Fibroblast of skin of left biceps (primary cell): Measurements from ENCODE around the gene ATXN2L.
"Not testable (repeated sequence)": the region's sequence is repeated elsewhere in the genome, so short reads cannot be mapped to it uniquely, and the experiment has no call there.

Experiments used
- DNase-seq, 2 experiments: peaks; one replicate each; pipeline ENCODE4 v3.0.0-alpha.2; 2013; ENCODE audit warnings: low read depth in 2 of 2

The ATXN2L gene, protein sequence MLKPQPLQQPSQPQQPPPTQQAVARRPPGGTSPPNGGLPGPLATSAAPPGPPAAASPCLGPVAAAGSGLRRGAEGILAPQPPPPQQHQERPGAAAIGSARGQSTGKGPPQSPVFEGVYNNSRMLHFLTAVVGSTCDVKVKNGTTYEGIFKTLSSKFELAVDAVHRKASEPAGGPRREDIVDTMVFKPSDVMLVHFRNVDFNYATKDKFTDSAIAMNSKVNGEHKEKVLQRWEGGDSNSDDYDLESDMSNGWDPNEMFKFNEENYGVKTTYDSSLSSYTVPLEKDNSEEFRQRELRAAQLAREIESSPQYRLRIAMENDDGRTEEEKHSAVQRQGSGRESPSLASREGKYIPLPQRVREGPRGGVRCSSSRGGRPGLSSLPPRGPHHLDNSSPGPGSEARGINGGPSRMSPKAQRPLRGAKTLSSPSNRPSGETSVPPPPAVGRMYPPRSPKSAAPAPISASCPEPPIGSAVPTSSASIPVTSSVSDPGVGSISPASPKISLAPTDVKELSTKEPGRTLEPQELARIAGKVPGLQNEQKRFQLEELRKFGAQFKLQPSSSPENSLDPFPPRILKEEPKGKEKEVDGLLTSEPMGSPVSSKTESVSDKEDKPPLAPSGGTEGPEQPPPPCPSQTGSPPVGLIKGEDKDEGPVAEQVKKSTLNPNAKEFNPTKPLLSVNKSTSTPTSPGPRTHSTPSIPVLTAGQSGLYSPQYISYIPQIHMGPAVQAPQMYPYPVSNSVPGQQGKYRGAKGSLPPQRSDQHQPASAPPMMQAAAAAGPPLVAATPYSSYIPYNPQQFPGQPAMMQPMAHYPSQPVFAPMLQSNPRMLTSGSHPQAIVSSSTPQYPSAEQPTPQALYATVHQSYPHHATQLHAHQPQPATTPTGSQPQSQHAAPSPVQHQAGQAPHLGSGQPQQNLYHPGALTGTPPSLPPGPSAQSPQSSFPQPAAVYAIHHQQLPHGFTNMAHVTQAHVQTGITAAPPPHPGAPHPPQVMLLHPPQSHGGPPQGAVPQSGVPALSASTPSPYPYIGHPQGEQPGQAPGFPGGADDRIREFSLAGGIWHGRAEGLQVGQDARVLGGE

DNA sequence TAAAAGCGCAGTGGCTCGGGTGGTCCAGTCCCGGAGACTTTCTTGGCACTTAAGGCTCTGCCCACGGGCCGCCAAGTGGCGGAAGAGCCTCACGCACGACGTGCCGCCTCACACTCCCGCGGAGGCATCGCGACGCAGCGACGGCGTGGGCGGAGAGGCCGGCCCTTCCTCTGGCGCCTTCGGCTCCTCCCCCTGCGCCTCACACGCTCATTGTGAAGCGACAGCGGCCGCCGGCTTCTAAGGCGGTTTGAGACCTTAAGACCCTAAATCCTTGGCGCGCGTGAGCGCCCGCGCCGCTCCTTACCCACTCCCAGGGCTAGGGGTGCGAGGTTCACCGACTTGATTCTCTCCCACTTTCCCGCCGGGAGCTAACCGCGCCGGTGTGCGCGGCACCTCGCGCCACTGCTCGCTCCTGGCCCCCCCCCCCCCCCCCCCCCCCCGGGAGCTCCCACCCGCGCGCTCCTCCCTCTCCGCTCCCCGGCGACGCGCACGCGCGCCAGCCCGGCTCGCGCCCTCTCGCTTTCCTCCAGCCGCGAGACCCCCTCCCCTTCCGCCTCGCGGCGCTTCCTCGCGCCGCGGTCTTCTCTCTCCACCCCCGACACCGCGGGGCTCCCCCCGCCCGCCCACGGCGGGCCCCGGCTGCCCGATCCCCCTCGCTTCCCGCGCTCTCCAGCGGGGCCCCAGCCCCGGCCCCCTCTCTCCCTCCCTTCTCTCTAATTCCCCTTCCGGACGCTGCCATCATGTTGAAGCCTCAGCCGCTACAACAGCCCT lies at the start of gene ATXN2L:
TSS of gene ATXN2L (plus strand) at position 480 of the 771 bp plus-strand sequence. CDS start at position 741, 261 bp downstream.
- DNase-seq = peak; percentile 91 to 92

DNA sequence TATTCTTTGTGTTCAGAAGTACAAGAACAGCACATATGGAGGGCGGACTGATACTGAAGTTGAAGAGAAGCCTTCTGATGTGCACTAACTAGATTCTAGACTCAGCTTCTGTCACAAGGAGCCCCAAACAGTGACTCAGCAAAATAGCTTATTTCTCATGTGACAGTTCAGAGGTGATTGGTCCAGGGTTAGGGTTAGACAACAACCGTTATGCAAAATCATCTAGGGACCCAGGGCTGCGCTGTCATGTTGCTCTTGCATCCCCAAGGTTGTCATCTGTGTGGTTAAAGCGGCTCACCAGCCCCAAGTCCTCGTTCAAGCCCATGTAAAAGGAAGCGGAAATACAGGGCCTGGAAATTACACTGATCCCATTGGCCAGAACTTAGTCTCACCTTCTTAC lies 41.1 kb upstream of the ATXN2L start:
- DNase-seq = not testable (repeated sequence)

DNA sequence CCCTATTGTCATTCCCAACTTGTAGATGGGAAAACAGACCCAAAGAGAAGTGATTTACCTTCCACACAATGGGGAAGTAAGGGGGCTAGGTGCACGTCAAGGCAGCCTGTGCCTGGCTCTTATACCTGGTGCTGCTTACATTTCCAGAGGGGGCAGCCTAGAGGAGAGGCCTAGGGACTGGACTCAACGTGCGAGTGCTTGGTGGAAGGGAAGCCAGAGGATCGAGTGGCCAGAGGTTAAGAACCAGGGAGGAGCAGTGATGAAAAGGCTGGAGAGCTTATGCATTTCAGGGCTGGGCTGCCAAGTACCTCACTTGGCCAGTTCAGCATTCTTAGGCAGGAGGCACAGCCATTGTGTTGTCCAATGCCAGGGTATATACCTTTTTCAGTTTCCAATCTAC lies 40.4 kb upstream of the ATXN2L start:
- DNase-seq = not testable (repeated sequence)

DNA sequence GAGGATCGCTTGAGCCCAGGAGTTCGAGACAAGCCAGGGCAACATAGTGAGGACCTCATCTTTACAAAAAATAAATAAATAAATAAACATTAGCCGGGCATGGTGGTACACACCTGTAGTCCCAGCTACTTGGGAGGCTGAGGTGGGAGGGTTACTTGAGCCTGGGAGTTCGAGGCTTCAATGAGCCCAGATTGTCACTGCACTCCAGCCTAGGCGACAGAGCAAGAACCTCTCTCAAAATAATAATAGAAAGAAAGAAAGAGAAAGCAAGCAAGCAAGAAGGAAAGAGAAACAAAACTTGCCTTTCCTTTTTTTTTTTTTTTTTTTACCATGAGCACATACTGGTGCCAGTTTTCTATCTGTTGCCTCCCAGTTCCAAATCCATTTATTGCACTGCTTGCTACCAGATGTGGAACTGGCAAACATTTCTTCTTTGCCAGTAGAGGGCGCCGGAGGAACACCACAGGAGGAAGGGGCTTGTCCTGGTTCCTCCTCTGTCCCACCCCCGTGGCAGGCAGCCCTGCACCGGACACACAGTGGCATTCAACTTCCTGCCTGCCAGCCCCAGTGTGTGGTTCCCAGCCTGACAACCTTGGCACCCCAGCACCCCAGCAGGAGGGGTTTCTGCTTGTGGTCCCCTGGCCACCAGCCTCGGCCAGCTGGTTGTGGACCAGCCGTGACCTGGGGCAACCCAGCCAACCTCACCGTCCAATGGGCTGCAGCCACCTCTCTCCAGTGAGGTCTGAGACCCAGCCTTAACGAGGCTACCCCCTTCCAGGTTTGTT lies 20.4 kb upstream of the ATXN2L start:
- DNase-seq = peak; percentile 16 to 26

DNA sequence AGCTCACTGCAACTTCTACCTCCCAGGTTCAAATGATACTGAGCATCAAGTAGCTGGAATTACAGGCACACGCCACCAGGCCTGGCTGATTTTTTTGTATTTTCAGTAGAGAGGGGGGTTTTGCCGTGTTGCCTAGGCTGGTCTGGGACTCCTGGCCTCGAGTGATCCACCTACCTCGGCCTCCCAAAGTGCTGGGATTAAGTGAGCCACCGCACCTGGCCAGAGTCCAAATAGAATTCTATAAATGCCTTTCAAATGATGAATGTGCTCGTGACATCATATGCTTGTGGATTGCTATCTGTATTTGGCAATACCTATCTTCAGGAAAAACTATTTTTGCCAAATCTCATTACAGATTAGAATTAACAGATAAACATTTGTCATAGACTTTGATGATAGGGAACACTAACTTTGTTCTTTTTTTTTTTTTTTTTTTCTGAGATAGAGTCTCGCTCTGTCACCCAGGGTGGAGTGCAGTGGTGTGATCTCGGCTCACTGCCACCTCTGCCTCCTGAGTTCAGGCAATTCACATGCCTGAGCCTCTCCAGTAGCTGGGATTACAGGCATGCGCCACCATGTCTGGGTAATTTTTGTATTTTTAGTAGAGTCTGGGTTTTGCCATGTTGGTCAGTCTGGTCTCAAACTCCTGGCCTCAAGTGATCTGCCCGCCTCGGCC lies 15.2 kb upstream of the ATXN2L start:
- DNase-seq = not testable (repeated sequence)

DNA sequence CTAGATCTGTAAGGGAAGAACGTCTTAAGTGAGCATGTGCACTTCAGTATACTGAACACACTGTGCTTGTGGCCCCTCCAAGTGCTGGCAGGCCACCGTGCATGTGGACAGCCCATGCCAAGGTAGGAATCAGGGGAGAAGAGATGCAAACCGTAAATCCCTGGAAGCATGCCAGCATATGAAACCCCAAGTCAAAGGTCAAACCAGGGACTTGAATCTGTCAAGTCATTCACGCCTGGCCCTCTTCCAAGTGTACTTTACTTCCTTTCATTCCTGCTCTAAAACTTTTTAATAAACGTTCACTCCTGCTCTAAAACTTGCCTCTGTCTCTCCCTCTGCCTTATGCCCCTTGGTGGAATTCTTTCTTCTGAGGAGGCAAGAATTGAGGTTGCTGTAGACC lies 2.8 kb upstream of the ATXN2L start:
- DNase-seq = no peak

DNA sequence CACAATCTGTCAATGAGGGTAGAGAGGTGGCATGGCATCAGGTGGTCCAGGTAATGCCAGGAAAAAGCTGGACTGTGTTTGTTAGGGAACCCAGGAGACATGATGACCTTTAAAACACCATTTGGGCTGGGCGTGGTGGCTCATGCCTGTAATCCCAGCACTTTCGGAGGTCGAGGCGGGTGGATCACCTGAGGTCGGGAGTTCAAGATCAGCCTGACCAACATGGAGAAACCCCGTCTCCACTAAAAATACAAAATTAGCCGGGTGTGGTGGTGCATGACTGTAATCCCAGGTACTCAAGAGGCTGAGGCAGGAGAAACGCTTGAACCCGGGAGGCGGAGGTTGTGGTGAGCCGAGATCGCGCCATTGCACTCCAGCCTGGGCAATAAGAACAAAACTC lies 2.3 kb upstream of the ATXN2L start:
- DNase-seq = not testable (repeated sequence)

DNA sequence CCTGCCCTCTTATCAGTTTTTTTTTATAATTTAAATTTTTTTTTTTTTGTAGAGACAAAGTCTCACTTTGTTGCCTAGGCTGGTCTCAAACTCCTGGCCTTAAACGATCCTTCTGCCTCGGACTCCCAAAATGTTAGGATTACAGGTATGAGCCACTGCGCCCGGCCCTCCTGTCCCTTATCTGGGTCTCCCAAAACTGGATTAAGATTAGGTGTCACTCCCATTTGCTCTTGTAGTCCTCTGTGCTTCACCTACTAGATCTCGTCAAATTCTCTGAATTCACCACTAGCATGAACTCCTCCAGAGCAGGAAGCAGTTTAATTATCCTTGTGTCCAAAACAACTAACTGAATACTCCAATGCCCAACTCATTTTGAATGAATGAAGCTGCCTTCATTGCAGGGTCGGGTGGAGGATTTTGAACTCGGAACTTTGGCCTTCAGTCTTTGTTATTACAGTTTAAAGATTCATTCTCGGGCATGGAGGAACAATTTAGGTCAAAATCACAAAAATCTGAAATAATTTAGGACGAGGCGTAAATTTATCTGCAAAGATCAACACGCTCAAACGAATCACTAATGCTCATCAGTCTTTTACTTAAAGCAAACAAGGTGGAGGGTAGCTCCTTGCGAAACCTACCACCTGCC lies 802 bp upstream of the ATXN2L start:
- DNase-seq = no peak

DNA sequence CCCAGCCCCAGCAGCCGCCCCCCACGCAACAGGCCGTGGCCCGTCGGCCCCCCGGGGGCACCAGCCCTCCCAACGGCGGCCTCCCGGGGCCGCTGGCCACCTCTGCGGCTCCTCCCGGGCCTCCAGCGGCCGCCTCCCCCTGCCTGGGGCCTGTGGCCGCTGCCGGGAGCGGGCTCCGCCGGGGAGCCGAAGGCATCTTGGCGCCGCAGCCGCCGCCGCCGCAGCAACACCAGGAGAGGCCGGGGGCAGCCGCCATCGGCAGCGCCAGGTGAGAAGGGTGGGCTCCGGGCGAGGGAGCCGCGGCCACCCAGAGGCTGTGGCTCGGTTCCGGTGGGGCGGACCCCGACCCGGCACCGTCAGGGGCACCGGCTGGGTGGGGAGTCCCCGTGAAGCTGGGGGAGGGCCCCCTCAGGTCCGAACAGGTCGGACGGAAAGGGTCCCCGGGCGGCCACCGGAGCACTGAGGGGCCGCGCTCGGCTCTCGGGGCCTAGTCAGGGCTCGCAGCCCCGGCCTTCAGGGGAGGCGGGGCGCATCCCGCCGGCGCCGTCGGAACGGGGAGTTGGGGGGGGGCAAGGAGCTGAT lies 583 bp downstream of the ATXN2L start:
- DNase-seq = no peak

DNA sequence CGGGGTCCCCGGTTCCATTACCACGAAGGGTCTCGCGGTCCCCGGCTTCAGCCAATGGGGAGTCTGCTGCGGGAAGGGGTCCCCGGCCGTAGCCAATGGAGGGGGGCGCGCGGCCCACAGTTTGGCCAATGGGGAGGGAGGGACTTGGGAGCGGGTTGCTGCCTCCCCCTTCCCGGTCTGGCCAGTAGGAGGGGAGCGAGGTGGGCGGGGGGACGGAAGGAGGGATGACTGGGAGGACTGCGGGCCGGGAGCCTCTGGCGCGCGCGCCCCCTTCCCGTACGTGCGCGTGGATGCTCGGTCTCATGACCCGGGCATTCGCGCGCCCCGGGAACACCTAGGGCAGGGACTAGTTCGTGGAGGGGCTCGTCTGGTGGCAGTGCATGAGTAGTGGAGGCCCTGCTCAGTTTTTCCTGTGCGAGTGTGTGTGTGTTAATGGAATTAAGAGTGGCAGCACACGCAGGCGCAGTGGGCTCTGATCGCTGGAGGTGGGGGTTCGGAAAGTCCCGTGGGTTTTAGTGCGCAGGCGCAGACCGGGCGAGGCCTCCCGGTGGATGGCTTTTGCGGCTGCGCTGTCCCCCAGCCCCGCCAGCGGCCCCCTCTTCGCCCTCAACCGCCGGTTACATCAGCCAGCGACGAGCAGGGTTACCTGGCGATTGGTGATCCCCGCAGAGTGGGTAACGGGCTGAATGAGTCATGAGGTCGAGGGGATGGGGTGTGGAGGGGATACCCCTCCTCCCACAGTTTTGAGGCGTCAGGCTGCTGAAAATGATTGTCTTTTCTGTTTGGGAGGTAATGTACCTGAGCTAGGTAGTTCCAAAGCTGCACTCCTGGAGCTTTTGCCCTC lies 1.3 kb downstream of the ATXN2L start:
- peak; percentile 94 to 95 for DNase-seq

DNA sequence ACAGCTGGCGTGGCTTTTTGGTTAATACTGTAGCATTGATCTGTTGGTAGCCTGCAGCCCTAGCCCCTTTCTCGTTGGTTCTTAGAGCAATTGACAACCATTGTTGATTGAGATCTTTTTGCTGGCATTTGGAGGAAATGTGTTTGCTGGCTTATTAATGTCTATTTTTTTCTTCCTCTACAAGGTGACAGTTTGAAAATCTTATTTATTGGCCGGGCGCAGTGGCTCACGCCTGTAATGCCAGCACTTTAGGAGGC lies 1.8 kb downstream of the ATXN2L start:
- DNase-seq = no peak

DNA sequence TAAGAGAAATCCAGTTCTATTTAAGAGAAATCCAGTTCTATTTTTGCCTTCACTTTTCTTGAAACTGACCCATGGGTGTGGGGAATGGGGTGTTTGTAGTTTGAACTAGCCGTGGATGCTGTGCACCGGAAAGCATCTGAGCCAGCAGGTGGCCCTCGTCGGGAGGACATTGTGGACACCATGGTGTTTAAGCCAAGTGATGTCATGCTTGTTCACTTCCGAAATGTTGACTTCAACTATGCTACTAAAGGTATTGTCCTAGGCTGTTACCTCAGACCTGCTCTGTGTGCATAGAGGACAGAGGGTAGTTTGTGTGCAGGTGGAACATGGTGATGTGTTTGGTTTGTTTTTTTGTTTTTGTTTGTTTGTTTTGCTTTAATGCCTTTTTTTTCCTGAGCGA lies 3.3 kb downstream of the ATXN2L start:
- no peak for DNase-seq

DNA sequence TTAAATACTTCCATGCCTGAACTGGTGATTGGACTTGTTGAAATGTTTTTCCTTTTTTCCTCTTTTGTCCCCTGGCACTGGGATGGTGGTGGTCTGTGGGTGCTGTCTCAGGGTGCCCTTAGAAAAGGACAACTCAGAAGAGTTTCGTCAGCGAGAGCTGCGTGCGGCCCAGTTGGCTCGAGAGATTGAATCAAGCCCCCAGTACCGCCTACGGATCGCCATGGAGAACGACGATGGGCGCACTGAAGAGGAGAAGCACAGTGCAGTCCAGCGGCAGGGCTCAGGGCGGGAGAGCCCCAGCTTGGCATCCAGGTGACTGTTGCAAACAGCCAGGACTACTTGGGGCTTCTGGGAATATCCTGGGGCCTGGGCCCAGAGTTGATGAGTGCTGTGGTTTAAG lies 6.9 kb downstream of the ATXN2L start:
- no peak for DNase-seq

DNA sequence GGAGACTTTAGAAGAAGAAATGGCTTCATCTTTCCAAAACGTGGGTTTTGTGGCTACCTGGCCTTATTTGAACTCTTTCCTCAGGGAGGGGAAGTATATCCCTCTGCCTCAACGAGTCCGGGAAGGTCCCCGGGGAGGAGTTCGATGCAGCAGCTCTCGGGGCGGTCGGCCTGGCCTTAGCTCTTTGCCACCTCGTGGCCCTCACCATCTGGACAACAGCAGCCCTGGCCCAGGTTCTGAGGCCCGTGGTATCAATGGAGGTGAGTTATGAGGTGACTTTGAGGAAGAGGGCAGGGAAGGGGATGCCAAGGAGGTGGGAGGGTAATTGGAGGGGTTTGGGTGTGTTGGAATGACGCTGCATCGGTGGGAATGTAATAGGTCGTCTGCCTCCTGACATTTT lies 7.7 kb downstream of the ATXN2L start:
- DNase-seq = no peak

DNA sequence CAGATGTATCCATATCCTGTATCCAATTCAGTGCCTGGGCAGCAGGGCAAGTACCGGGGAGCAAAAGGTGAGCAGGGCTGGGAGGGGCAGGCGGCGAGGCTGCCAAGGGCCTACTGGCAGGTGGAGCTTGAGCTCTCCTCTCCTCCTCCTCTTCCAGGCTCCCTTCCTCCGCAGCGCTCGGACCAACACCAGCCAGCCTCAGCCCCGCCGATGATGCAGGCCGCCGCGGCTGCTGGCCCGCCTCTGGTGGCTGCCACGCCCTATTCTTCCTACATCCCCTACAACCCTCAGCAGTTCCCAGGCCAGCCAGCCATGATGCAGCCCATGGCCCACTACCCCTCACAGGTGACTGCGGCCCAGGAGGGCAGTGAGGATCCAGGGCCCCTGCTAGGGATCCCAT lies 11.6 kb downstream of the ATXN2L start:
- DNase-seq = no peak

DNA sequence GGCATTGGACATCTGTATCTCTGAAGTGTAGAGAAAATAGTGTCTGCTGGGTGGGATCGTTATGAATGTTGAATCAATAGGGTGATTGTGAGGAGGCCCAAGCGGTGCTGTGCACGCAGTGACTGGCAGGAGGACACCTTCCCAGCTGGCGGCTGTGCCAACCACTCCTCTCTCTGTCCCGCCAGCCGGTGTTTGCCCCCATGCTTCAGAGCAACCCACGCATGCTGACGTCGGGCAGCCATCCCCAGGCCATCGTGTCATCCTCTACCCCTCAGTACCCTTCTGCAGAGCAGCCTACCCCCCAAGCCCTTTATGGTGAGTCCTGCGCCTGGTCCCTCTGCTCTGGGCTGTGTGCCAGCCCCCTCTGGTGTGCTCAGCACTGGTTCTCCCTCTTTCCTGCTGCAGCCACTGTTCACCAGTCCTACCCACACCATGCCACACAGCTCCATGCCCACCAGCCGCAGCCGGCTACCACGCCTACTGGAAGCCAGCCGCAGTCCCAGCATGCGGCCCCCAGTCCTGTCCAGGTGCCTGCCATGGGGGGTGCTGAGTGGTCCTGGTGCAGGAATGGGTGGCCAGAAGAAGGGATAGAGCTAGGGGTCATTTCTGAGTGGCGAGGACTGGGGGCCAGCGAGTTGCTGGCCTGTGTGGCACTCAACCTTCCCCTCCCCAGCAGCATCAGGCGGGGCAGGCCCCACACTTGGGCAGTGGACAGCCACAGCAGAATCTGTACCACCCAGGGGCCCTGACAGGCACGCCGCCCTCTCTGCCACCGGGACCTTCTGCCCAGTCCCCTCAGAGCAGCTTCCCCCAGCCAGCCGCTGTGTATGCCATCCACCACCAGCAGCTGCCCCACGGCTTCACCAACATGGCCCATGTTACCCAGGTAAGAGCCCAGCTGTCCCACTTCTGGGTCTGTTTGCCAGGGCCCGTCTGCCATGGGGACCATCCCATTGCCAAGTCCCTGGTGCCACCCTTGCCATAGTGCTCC lies 12.4 kb downstream of the ATXN2L start:
- DNase-seq = no peak
